CD8-positive, alpha-beta memory T cell (primary cell): ENCODE data around the gene MCF2L. TPM values are rescaled to one million over a fixed set of nuclear protein-coding genes. Genes with fewer than 3 reads are reported as not detected.

Experiments
- CTCF ChIA-PET: fragments of 350-600 bp; sonication (Branson Sonifier 250); formaldehyde crosslinking; loops from one replicate; lab custom pipeline; 2021; ENCODE audit warnings: antibody characterized with exemption; lab: Charles Lee
- POLR2A ChIA-PET: fragments of 350-600 bp; sonication (Branson Sonifier 250); formaldehyde crosslinking; loops from one replicate; lab custom pipeline; 2021; ENCODE audit warnings: antibody characterized with exemption; lab: Charles Lee
- DNase-seq, 5 donors: peaks; one replicate each; pipeline versions ENCODE4 v3.0.0 to v3.0.0-alpha.2; 2020 to 2022; ENCODE audit warnings: mixed read lengths in 1 of 5
- H3K27ac ChIP-seq: one replicate; pipeline ENCODE4 v1.7.0; 2013; ENCODE audit warnings: low read depth, mild to moderate bottlenecking, low read length, moderate library complexity
- H3K27me3 ChIP-seq: 2 replicates; pipeline ENCODE4 v1.7.0; 2013; ENCODE audit warnings: low read length, mild to moderate bottlenecking; ENCODE audit not compliant: insufficient read depth, poor library complexity, severe bottlenecking
- H3K36me3 ChIP-seq: 2 replicates; pipeline ENCODE4 v1.7.0; 2013; ENCODE audit warnings: mild to moderate bottlenecking, low read length, moderate library complexity; ENCODE audit not compliant: insufficient read depth
- H3K4me1 ChIP-seq: 2 replicates; pipeline ENCODE4 v1.7.0; 2013; ENCODE audit warnings: mild to moderate bottlenecking, low read length, moderate library complexity; ENCODE audit not compliant: insufficient read depth
- H3K4me3 ChIP-seq: 2 replicates; pipeline ENCODE4 v1.7.0; 2013; ENCODE audit warnings: mild to moderate bottlenecking, low read length
- H3K9me3 ChIP-seq: 2 replicates; pipeline ENCODE4 v1.7.0; 2013; ENCODE audit warnings: mild to moderate bottlenecking, low read length
- H3K27ac Mint-ChIP-seq, 8 donors: one replicate each; pipeline ENCODE4 v1.8.0; 2020 to 2021; ENCODE audit warnings: mixed read lengths in 8 of 8, mild to moderate bottlenecking in 6 of 8, inconsistent platforms in 3 of 8, moderate library complexity in 3 of 8
- H3K27me3 Mint-ChIP-seq, 2 donors: one replicate each; pipeline ENCODE4 v1.8.0; 2020 to 2021; ENCODE audit warnings: mixed read lengths in 2 of 2, mild to moderate bottlenecking in 1 of 2, moderate library complexity in 1 of 2
- H3K36me3 Mint-ChIP-seq, 3 donors: one replicate each; pipeline ENCODE4 v1.8.0; 2020 to 2021; ENCODE audit warnings: mixed read lengths in 3 of 3, inconsistent platforms in 1 of 3, mild to moderate bottlenecking in 1 of 3
- H3K4me1 Mint-ChIP-seq, 3 donors: one replicate each; pipeline ENCODE4 v1.8.0; 2020 to 2021; ENCODE audit warnings: mixed read lengths in 3 of 3, inconsistent platforms in 1 of 3, mild to moderate bottlenecking in 1 of 3
- H3K4me3 Mint-ChIP-seq, 7 donors: one replicate each; pipeline ENCODE4 v1.8.0; 2020 to 2021; ENCODE audit warnings: mixed read lengths in 7 of 7, mild to moderate bottlenecking in 6 of 7, moderate library complexity in 4 of 7, inconsistent platforms in 2 of 7
- H3K9me3 Mint-ChIP-seq, 5 donors: one replicate each; pipeline ENCODE4 v1.8.0; 2020 to 2022; ENCODE audit warnings: mixed read lengths in 5 of 5, mild to moderate bottlenecking in 3 of 5, moderate library complexity in 2 of 5, inconsistent platforms in 1 of 5
- polyA plus RNA-seq: library from polyadenylated mRNA; unstranded; fragments of 300-500 nt; fragmentation: Illumina TruSeq; gene quantifications from one replicate; pipeline ENCODE4 v1.2.3, GENCODE V29; 2021
- total RNA-seq, 2 experiments: library from RNA; stranded (reverse); gene quantifications; one replicate each; pipeline ENCODE4 v1.2.3, GENCODE V29; 2021

The MCF2L gene
- total and polyA plus RNA-seq, 3 experiments from 2014 or later, result 2.5 to 9.6 (median 9.1) TPM

GRCh38 chr13:112928972-112929782, 39.8 kb upstream of the MCF2L start:
- H3K27me3 Mint-ChIP-seq, result peaks cover 24 to 62% of the 10 kb centered on the region in 2 donors
- no peaks in the 10 kb centered on the region for H3K36me3 Mint-ChIP-seq
- no peaks in the 10 kb centered on the region for H3K9me3 ChIP-seq
- H3K4me1 ChIP-seq, result peaks cover 3% of the 10 kb centered on the region
- no peaks in the 10 kb centered on the region for H3K36me3 ChIP-seq
- ChIA-PET POLR2A (no interaction called here), CTCF (no interaction called here)
- H3K27me3 ChIP-seq, result peaks cover 13% of the 10 kb centered on the region
- no peak overlapping the region for H3K27ac ChIP-seq
- H3K27ac Mint-ChIP-seq, result no peak overlapping the region
- DNase-seq, result no peak
- H3K9me3 Mint-ChIP-seq, result no peaks in the 10 kb centered on the region
- no peak overlapping the region for H3K4me3 ChIP-seq
- H3K4me3 Mint-ChIP-seq, result no peak overlapping the region
- H3K4me1 Mint-ChIP-seq, result peaks cover 3 to 10% (median 4%) of the 10 kb centered on the region in 3 donors

DNA sequence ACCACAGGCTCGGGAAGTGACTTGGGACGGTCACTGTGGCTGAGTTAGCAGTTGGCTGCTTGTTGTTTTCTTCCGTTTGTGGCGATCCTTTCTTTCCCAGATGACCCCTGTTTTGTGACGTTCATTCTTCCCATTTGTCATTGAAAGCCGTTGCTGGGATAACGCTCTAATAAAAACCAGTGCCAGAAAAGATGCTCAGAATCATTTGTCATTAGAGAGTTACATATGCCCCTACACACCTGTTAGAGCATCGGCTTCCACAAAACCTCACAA, 39.3 kb upstream of the MCF2L start:
- DNase-seq, result no peak
- H3K4me1 Mint-ChIP-seq, result peaks cover 3 to 10% (median 4%) of the 10 kb centered on the region in 3 donors
- H3K4me3 ChIP-seq, result no peak overlapping the region
- H3K36me3 ChIP-seq, result no peaks in the 10 kb centered on the region
- no peaks in the 10 kb centered on the region for H3K9me3 ChIP-seq
- no peak overlapping the region for H3K4me3 Mint-ChIP-seq
- H3K27ac Mint-ChIP-seq, result peak overlapping the region in 1 of 8 donors; percentile 12
- H3K4me1 ChIP-seq, result peaks cover 3% of the 10 kb centered on the region
- H3K27me3 ChIP-seq, result peaks cover 13% of the 10 kb centered on the region
- H3K9me3 Mint-ChIP-seq, result no peaks in the 10 kb centered on the region
- H3K27me3 Mint-ChIP-seq, result peaks cover 24 to 61% of the 10 kb centered on the region in 2 donors
- POLR2A ChIA-PET, result no interaction called here
- H3K27ac ChIP-seq, result no peak overlapping the region
- no peaks in the 10 kb centered on the region for H3K36me3 Mint-ChIP-seq
- CTCF ChIA-PET, result no interaction called here

DNA sequence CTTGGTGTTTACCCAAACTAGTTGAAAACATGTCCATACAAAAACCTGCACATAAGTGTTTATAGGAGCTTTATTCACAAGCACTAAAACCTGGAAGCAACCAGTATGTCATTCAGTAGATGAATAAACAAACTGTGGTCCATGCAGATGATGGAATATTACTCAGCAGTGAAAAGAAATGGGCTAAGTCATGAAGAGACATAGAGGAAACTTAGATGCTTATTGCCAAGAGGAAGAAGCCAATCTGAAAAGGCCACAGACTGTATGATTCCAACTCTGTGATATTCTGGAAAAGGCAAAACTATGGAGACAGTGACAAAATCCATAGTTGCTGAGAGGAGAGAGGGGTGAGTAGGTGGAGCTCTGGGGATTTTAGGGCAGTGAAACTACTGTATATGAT, 38.8 kb upstream of the MCF2L start:
- Histone ChIP-seq H3K9me3 (no peaks in the 10 kb centered on the region), H3K27ac (no peak overlapping the region), H3K27me3 (peaks cover 13% of the 10 kb centered on the region), H3K4me1 (peaks cover 3% of the 10 kb centered on the region), H3K36me3 (no peaks in the 10 kb centered on the region), H3K4me3 (no peak overlapping the region)
- Mint-ChIP-seq H3K4me3 (no peak overlapping the region), H3K27ac (no peak overlapping the region), H3K9me3 (no peaks in the 10 kb centered on the region), H3K36me3 (no peaks in the 10 kb centered on the region), H3K27me3 (peaks cover 25 to 62% of the 10 kb centered on the region in 2 donors), H3K4me1 (peaks cover 3 to 10% (median 4%) of the 10 kb centered on the region in 3 donors)
- POLR2A ChIA-PET, result no interaction called here
- CTCF ChIA-PET, result no interaction called here
- no peak for DNase-seq

DNA sequence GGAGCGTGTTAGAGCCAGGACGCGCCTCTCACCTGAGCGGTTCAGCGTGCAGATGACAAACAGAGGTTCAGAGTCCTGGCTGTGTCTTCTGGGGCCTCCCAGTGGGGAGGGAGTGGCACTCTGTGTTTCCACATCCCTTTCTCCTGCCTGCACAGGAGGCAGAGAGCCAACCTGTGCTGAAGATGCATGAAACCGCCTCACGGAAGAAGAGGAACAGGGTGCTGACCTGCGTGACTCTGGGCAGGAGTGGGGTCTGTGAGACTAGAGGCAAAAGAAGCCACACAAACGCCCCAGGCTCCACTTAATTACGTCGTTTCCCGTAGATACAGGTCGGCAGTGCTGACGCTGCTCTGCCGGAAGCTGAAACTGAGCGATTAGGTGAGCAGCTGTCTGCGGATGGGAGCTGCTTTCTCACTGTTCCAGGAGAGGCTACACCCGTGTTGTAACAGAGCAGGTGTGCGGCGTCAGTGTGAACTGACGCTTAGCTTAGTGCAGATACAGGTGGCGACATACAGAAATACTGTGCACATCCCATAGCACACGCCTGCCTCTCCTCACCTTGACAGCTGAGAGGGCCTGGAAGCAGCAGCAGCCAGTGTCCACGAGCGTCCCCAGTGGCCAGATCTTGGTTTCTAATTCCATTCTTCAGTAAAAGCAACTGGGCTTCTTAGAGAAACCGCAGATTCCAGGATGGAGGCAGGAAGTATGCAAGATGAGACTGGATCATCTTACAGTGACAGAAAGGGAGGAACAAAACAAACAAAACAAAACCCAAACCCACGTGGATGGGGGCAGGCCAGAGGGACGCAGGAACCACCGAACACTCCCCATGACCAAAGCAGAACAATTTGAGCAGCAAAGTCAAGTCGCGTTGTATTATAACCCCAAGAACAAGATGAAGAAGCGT, 37.7 kb upstream of the MCF2L start:
- ChIA-PET CTCF (interaction anchor here (1.1 kb wide), 1 partner anchor 11 kb away, joined by 3 read pairs; no protein-coding TSS in a partner anchor), POLR2A (no interaction called here)
- Histone ChIP-seq H3K27me3 (peaks cover 13% of the 10 kb centered on the region), H3K9me3 (no peaks in the 10 kb centered on the region), H3K27ac (no peak overlapping the region), H3K4me1 (peaks cover 3% of the 10 kb centered on the region), H3K4me3 (no peak overlapping the region), H3K36me3 (no peaks in the 10 kb centered on the region)
- Mint-ChIP-seq H3K27me3 (peaks cover 30 to 68% of the 10 kb centered on the region in 2 donors), H3K4me3 (peak overlapping the region in 1 of 7 donors; percentile 34), H3K27ac (no peak overlapping the region), H3K9me3 (no peaks in the 10 kb centered on the region), H3K4me1 (peaks cover 3 to 10% (median 4%) of the 10 kb centered on the region in 3 donors), H3K36me3 (no peaks in the 10 kb centered on the region)
- DNase-seq, result no peak

- Mint-ChIP-seq H3K27me3 (peaks cover 32 to 68% of the 10 kb centered on the region in 2 donors), H3K4me1 (peaks cover 3 to 10% (median 4%) of the 10 kb centered on the region in 3 donors), H3K4me3 (no peak overlapping the region), H3K9me3 (no peaks in the 10 kb centered on the region), H3K27ac (no peak overlapping the region), H3K36me3 (no peaks in the 10 kb centered on the region)
- H3K9me3 ChIP-seq, result no peaks in the 10 kb centered on the region
- ChIA-PET CTCF (interaction anchor here (1.1 kb wide), 1 partner anchor 10 kb away, joined by 3 read pairs; no protein-coding TSS in a partner anchor), POLR2A (no interaction called here)
- no peak overlapping the region for H3K27ac ChIP-seq
- H3K36me3 ChIP-seq, result no peaks in the 10 kb centered on the region
- no peak overlapping the region for H3K4me3 ChIP-seq
- DNase-seq, result no peak
- peaks cover 3% of the 10 kb centered on the region for H3K4me1 ChIP-seq
- peaks cover 13% of the 10 kb centered on the region for H3K27me3 ChIP-seq
Observed at GRCh38 chr13:112932971-112933370, 36.0 kb upstream of the MCF2L start.

- ChIA-PET CTCF (no interaction called here), POLR2A (no interaction called here)
- no peaks in the 10 kb centered on the region for H3K36me3 Mint-ChIP-seq
- peak overlapping the region in 1 of 8 donors; percentile 29 for H3K27ac Mint-ChIP-seq
- H3K27me3 ChIP-seq, result peaks cover 13% of the 10 kb centered on the region
- H3K4me3 Mint-ChIP-seq, result no peak overlapping the region
- H3K27me3 Mint-ChIP-seq, result peaks cover 30 to 67% of the 10 kb centered on the region in 2 donors
- H3K27ac ChIP-seq, result no peak overlapping the region
- no peaks in the 10 kb centered on the region for H3K36me3 ChIP-seq
- DNase-seq, result no peak
- H3K9me3 Mint-ChIP-seq, result no peaks in the 10 kb centered on the region
- peaks cover 3% of the 10 kb centered on the region for H3K4me1 ChIP-seq
- H3K9me3 ChIP-seq, result no peaks in the 10 kb centered on the region
- H3K4me1 Mint-ChIP-seq, result peaks cover 3 to 10% (median 4%) of the 10 kb centered on the region in 3 donors
- no peak overlapping the region for H3K4me3 ChIP-seq
Observed at GRCh38 chr13:112933649-112934048, 35.4 kb upstream of the MCF2L start.

DNA sequence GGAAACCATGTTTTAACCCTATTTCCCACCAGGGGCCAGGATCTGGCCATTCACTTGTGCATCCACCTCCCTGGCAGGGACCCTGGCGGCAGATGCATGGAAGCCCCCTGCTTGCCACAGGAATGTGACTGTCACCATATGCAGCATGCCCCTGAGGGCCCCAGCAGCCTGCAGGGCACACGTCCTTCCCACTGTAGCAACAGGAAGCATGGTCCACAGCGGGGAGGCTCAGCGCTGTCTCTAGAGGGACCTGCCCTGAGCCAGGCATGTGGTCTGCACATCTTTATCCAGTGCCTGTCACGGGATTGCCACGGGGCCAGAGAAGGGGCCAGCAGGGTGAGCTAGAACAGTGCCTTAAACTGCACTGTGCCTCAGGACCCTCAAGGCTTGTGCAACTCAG, 34.9 kb upstream of the MCF2L start:
- POLR2A ChIA-PET, result no interaction called here
- Histone ChIP-seq H3K27me3 (peaks cover 13% of the 10 kb centered on the region), H3K4me1 (peaks cover 3% of the 10 kb centered on the region), H3K36me3 (no peaks in the 10 kb centered on the region), H3K9me3 (no peaks in the 10 kb centered on the region), H3K4me3 (no peak overlapping the region), H3K27ac (no peak overlapping the region)
- H3K36me3 Mint-ChIP-seq, result no peaks in the 10 kb centered on the region
- H3K27me3 Mint-ChIP-seq, result peaks cover 28 to 67% of the 10 kb centered on the region in 2 donors
- no peak for DNase-seq
- no peaks in the 10 kb centered on the region for H3K9me3 Mint-ChIP-seq
- H3K4me1 Mint-ChIP-seq, result peaks cover 3 to 9% (median 4%) of the 10 kb centered on the region in 3 donors
- H3K4me3 Mint-ChIP-seq, result no peak overlapping the region
- H3K27ac Mint-ChIP-seq, result peak overlapping the region in 1 of 8 donors; percentile 38
- CTCF ChIA-PET, result no interaction called here

DNA sequence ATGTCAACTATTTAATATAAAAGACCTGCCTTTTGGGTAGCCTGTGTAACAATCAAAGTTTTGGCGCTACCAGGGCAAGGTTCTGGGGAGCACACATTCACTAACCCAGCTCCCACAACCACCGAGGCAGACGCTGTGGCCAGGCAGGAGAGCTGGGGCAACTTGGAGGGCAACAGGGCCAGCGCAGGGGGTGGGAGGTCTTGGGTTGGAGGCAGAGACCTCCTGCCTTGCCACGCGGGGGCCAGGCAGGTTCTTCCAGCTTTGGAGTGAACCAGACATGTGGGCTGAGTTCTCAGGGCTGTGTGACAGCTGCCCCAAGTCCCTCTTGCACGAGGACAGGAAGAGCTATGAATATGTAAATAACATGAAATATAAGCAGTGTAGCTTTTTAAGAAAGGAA, 30.3 kb upstream of the MCF2L start:
- Mint-ChIP-seq H3K4me3 (no peak overlapping the region), H3K36me3 (no peaks in the 10 kb centered on the region), H3K27ac (peak overlapping the region in 1 of 8 donors; percentile 46), H3K9me3 (no peaks in the 10 kb centered on the region), H3K27me3 (peaks cover 20 to 52% of the 10 kb centered on the region in 2 donors), H3K4me1 (peaks cover 6 to 7% (median 6%) of the 10 kb centered on the region in 3 donors)
- Histone ChIP-seq H3K4me1 (peaks cover 7% of the 10 kb centered on the region), H3K36me3 (no peaks in the 10 kb centered on the region), H3K4me3 (no peak overlapping the region), H3K27ac (no peak overlapping the region), H3K27me3 (no peaks in the 10 kb centered on the region), H3K9me3 (no peaks in the 10 kb centered on the region)
- ChIA-PET POLR2A (no interaction called here), CTCF (interaction anchor here (1.0 kb wide), 1 partner anchor 92 kb away, joined by 4 read pairs; no protein-coding TSS in a partner anchor)
- no peak for DNase-seq
